HG03354 (cell line): ENCODE data around the gene WRAP53.

Experiments used
- ATAC-seq: cut with Tn5 transposase; IDR thresholded peaks from one replicate; pipeline ENCODE4 v1.9.1; 2021; ENCODE audit warnings: mild to moderate bottlenecking; ENCODE audit not compliant: unreplicated experiment, poor library complexity, severe bottlenecking

Gene WRAP53

DNA sequence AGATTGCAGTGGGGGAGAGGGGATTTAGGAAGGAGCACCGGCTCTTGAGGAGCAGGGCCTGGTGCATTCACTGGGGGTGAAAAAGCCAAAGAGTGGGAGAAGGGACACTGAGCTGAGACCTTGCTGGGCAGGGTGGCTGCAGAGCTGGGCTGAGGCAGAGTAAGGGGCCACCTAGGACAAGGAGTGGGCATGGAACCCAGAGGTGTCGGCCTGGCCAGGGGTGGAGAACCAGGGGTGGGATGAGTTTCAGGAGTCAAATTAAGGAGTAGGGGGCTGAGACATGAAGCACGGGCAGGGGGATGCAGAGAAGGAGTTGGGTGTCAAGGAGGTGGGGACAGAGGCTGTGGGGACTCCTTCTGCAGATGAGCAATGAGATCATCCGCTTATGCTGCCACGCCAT is 49.3 kb downstream of the WRAP53 start:
- ATAC-seq = no peak

DNA sequence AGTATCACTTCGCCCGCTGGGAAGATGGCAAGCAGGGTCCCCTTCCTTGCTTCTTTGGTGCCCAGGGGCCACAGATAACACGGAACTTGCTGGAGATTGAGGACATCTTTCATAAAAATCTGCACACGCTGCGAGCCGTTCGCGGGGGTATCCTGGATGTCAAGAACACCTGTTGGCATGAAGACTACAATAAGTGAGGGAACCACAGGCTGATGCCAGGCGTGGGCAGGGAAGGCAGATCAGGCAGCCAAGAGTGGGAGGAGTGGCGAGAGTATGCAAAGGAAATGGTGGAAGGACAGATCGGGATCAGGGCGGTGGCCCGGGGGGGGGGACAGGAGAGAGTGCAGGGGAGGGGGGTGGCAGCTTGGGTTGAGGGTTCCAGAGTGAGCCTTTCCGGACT is 51.5 kb downstream of the WRAP53 start:
- no peak for ATAC-seq

DNA sequence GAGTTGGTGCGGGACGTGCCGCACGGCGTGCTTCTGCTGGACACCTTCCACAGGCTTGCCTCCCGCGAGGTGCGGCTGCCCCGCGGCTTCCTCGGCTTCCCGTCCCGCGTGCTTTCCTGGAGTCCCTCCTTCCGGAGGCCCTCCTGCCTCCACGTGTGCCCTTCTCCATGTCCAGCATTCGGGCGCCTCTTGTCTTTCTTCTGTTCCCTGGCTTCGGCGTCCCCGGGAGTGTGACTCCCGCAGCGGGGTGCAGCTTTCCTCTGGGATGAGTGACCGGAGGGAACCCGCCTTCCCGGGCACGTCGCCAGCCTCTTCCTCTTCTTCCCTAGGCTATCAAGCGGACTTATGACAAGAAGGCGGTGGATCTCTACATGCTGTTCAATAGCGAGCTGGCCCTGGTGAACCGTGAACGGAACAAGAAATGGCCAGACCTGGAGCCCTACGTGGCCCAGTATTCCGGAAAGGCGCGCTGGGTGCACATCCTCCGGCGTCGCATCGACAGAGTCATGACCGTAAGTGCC is 52.3 kb downstream of the WRAP53 start:
- ATAC-seq = no peak

DNA sequence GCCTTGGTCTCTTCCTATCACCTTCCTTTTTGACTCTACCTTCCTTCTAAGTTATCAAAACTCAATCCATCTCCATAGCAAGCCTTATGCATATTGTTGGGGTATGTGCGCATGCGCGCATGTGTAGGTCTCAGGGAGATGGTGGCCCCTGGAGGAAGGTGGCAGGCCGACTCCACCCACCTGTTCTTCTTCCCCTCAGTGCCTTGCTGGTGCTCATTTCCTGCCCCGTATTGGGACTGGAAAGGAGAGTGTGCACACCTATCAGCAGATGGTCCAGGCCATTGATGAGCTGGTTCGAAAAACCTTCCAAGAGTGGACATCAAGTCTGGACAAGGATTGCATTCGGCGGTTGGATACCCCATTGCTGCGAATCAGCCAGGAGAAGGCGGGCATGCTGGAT is 54.5 kb downstream of the WRAP53 start:
- no peak for ATAC-seq

DNA sequence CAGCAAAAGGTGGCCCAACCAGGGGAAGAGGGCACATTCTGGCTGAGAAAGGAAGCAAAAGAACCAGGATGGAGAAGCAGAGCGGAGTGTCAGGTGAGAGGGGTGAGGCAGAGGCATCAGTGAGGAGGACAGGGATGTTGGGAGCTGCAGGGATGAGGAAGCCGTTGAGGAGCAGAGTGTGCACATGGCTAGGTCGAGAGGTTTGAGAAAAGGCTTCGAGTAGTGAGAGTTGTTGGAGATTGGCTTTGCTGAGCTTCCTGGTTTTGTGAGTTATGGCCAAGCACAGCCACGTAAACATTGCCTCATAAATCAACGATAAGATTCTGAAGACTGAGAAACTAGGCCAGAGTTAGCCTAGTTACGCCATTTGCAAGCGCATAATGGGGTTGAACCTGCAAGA is 56.1 kb downstream of the WRAP53 start:
- no peak for ATAC-seq

DNA sequence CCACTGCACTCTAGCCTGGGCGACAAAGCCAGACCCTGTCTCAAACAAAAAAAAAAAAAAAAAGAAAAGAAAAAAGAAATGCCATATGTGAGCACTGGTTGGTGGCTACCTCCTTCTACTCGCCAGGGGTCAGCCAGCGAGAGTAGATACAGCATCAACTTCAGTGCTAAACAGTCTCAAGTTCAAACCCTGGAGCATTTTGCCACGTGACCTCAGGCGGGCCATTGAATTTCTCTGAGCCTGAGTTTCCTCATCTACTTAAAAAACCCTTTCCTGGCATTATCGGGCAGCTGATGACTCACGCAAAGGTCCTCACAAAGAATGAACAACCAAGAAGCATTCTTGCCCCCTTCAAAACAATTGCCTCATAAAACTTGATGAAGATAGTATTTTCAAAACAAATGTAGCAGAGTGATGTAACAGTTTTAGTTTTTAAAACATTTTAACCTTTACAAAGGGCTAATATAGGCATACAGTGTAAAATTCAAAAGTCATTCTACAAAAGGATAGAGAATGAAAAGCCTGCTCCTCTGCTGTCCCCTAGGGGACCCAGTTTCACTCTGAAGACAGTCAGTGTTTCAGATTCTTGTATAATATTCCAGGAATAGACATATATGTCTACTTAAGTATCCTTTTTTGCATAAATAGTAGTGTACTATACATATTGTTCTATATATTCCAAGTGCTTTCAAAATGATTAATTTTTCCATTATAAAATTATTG is 57.6 kb downstream of the WRAP53 start:
- no peak for ATAC-seq

DNA sequence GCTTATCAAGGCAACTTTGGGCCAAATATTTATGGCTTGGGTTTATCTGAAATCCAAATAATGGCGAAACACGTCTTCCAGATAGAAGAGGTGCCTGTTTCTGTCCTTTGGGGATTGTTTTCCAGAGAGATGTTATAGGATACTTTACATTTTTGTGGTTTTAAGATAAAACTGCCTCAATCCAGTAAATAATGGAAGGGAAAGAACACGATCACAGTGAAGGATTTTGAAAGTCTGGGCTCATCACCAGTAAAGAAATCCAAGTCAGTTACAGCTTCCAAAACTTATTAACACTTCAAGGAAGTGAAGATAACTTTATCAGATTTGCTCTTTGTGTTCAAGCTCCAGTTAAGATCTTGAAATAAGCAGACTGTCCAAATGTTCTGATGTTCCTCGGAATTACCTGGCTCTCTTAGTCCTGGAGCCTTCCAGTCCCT is 59.4 kb downstream of the WRAP53 start:
- ATAC-seq = no peak

DNA sequence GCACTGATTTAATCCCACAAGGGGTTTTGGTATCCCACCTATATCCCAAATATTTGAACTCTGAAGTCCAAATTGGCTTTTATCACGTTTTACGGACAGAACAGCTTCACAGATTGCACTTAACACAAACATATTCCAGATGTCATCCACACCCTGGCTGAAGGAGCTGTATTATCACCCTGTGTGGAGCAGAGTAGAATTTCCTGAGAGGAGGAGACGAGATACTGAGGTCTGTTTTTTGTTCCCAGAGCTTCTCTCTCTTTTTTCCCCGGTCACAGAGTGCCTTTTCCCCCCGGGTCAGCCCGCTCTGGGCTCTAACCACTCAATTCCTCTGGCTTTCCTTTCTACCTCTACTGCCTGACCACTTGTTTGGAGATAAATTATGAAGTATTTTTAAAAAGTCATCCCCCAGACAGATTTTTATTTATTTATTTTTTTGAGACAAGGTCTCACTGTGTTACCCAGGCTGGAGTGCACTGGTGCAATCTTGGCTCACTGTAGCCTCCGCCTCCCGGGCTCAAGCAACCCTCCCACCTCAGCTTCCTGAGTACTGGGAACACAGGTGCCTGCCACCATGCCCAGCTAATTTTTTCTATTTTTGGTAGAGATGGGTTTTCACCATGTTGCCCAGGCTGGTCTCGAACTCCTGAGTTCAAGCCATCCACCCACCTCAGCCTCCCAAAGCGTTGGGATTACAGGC is 59.9 kb downstream of the WRAP53 start:
- no peak for ATAC-seq

DNA sequence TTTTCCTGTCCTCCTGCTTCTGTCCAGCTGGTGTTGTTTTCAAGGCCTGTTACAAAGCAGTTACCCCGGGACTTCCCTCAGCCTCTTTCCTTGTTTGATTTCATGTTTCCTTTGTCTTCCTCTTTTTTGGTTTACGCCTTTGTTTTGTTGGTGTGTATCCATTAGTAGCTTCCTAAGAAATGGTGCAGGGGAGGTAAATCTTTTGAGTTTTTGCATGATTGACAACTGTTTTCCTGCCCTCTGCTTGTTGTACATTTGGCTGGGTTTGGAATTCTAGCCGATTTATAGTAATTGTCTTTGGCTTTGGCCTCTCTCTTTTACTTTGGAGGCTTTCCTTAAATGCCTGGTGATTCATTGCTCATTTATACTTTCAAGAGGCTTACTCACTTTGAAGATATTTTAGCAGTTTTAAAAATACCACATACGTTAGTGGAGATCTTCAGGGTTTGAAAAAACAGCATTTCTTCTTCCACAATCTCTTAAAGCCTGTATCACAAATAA is 62.1 kb downstream of the WRAP53 start:
- ATAC-seq = no peak
